ENCODE results near the gene MRFAP1L1. TPM values are rescaled to one million over a fixed set of nuclear protein-coding genes. Genes with fewer than 3 reads are reported as not detected.

Gene MRFAP1L1
- polyA plus RNA-seq, 1 donor (not counting 4 experiments of a cell fraction or from before 2014, with no cell fraction given) = 77.9 TPM

DNA sequence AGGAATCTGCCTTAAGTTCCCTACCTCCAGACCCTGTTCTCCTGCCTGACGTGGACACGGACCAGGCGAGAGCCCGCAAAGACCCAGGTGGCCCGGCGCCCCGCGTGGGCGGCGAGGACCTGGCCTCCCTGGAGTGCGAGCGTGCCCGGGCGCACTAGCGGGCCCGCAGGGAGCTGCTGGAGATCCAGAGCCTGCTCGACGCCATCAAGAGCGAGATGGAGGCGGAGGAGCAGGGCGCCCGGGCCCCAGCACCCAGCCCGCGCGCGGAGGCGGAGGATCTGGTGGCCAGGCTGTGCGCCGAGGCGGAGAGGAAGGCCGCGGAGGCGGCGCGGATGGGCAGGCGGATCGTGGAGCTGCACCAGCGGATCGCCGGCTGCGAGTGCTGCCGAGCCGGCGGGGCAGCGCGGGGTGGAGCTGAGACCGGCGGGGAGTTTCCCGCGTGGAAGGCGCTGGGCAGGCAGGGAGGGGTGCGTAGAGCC, 51.0 kb downstream of the MRFAP1L1 start:
- H3K4me2 ChIP-seq (ENCODE audit: control insufficient read depth, extremely low read depth, insufficient read depth, low read depth, low read length) = peak overlapping the region; percentile 82
- FAIRE-seq (no peak), DNase-seq (ENCODE audit: low read depth, low spot score) (no peak)
- TF ChIP-seq, protein P1, sequence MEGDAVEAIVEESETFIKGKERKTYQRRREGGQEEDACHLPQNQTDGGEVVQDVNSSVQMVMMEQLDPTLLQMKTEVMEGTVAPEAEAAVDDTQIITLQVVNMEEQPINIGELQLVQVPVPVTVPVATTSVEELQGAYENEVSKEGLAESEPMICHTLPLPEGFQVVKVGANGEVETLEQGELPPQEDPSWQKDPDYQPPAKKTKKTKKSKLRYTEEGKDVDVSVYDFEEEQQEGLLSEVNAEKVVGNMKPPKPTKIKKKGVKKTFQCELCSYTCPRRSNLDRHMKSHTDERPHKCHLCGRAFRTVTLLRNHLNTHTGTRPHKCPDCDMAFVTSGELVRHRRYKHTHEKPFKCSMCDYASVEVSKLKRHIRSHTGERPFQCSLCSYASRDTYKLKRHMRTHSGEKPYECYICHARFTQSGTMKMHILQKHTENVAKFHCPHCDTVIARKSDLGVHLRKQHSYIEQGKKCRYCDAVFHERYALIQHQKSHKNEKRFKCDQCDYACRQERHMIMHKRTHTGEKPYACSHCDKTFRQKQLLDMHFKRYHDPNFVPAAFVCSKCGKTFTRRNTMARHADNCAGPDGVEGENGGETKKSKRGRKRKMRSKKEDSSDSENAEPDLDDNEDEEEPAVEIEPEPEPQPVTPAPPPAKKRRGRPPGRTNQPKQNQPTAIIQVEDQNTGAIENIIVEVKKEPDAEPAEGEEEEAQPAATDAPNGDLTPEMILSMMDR (optimal IDR thresholded peaks at IDR 0.05 in 1 of 3, IDR thresholded peaks at IDR 0.05 in 1 of 3, conservative IDR thresholded peaks at IDR 0.05 in 1 of 3; ENCODE audit: extremely low read depth in 1 of 3, insufficient read depth in 2 of 3, low read length in 3 of 3) = no peak
- no peak for TF ChIP-seq EZH2 (IDR thresholded peaks at IDR 0.05; ENCODE audit: low read length)
- H3K79me2 ChIP-seq (ENCODE audit: control insufficient read depth, insufficient read depth, low read length) = no peaks in the 10 kb centered on the region
- no peaks in the 10 kb centered on the region for H4K20me1 ChIP-seq (ENCODE audit: control insufficient read depth, extremely low read depth, insufficient read depth, low read length)
- peaks cover 8% of the 10 kb centered on the region for H3K27me3 ChIP-seq (ENCODE audit: control insufficient read depth, extremely low read depth, insufficient read depth, low read length)
- peak overlapping the region; percentile 8 to 54 (median 51) for H3K4me3 ChIP-seq (ENCODE audit: control insufficient read depth in 2 of 3, extremely low read depth in 1 of 3, insufficient read depth in 2 of 3, low read depth in 1 of 3, low read length in 3 of 3)
- H3K36me3 ChIP-seq (ENCODE audit: control insufficient read depth in 2 of 2, extremely low read depth in 1 of 2, insufficient read depth in 2 of 2, low read length in 2 of 2) = no peaks in the 10 kb centered on the region
- H2AFZ ChIP-seq (ENCODE audit: control insufficient read depth, low read length) = peak overlapping the region; percentile 61
- H3K9me1 ChIP-seq (ENCODE audit: control insufficient read depth, extremely low read depth, insufficient read depth, low read length) = no peaks in the 10 kb centered on the region
- dilution Hi-C loops (cut with MboI; ENCODE audit: extremely low pct_ligation_motif_present, low sequenced_read_pairs) = no loop called here
- H3K9me3 ChIP-seq (ENCODE audit: control insufficient read depth, low read depth, low read length) = no peaks in the 10 kb centered on the region
- H3K4me1 ChIP-seq (ENCODE audit: control insufficient read depth, extremely low read depth, insufficient read depth, low read length) = peaks cover 5% of the 10 kb centered on the region
- H3K27ac ChIP-seq (ENCODE audit: control insufficient read depth, insufficient read depth, low read length) = no peak overlapping the region
- H3K9ac ChIP-seq (ENCODE audit: control insufficient read depth, extremely low read depth, insufficient read depth, low read length) = no peak overlapping the region

DNA sequence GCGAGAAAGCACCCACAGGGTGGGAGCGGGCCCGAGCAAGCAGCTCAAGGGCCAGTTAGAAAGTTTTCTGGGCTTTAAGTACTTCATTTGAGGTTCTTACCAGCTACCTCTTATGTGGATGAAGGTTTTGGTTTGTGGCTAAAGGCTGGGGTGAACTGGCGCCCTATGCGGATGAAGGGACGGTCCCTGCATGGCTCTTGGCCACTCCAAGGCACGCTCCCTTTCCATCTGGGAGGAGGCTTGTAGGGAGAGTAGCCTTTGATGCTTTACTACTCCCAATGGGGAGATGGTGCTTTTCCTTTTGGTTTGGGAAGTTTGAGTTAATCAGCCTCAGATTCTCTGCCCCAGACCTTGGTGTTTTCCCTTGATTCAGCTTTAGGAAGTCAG, 51.5 kb downstream of the MRFAP1L1 start:
- Histone ChIP-seq H3K27ac (ENCODE audit: control insufficient read depth, insufficient read depth, low read length) (no peak overlapping the region), H3K4me3 (ENCODE audit: control insufficient read depth in 2 of 3, extremely low read depth in 1 of 3, insufficient read depth in 2 of 3, low read depth in 1 of 3, low read length in 3 of 3) (no peak overlapping the region), H3K4me2 (ENCODE audit: control insufficient read depth, extremely low read depth, insufficient read depth, low read depth, low read length) (no peak overlapping the region), H2AFZ (ENCODE audit: control insufficient read depth, low read length) (peak overlapping the region; percentile 61), H3K79me2 (ENCODE audit: control insufficient read depth, insufficient read depth, low read length) (no peaks in the 10 kb centered on the region), H4K20me1 (ENCODE audit: control insufficient read depth, extremely low read depth, insufficient read depth, low read length) (no peaks in the 10 kb centered on the region), H3K27me3 (ENCODE audit: control insufficient read depth, extremely low read depth, insufficient read depth, low read length) (peaks cover 4% of the 10 kb centered on the region), H3K9ac (ENCODE audit: control insufficient read depth, extremely low read depth, insufficient read depth, low read length) (no peak overlapping the region), H3K9me3 (ENCODE audit: control insufficient read depth, low read depth, low read length) (no peaks in the 10 kb centered on the region), H3K36me3 (ENCODE audit: control insufficient read depth in 2 of 2, extremely low read depth in 1 of 2, insufficient read depth in 2 of 2, low read length in 2 of 2) (no peaks in the 10 kb centered on the region), H3K9me1 (ENCODE audit: control insufficient read depth, extremely low read depth, insufficient read depth, low read length) (no peaks in the 10 kb centered on the region), H3K4me1 (ENCODE audit: control insufficient read depth, extremely low read depth, insufficient read depth, low read length) (peaks cover 5% of the 10 kb centered on the region)
- no peak for TF ChIP-seq EZH2 (IDR thresholded peaks at IDR 0.05; ENCODE audit: low read length)
- TF ChIP-seq, protein P1 (optimal IDR thresholded peaks at IDR 0.05 in 1 of 3, IDR thresholded peaks at IDR 0.05 in 1 of 3, conservative IDR thresholded peaks at IDR 0.05 in 1 of 3; ENCODE audit: extremely low read depth in 1 of 3, insufficient read depth in 2 of 3, low read length in 3 of 3) = no peak
- no peak for FAIRE-seq
- DNase-seq (ENCODE audit: low read depth, low spot score) = no peak
- dilution Hi-C loops (cut with MboI; ENCODE audit: extremely low pct_ligation_motif_present, low sequenced_read_pairs) = no loop called here

Other genes with a start within 250 kb of the MRFAP1L1 start
- gene PPP2R2C, start 237.3 kb downstream of the MRFAP1L1 start, polyA plus RNA-seq = 12.3 to 20.2 TPM (median 18.6 TPM) in 3 replicates
- gene MAN2B2, start 134.7 kb downstream of the MRFAP1L1 start, polyA plus RNA-seq = 7.4 to 13.2 TPM (median 8.0 TPM) in 3 replicates
- 121 to 275 TPM (median 224 TPM) in 3 replicates for gene MRFAP1, start 69.2 kb downstream of the MRFAP1L1 start, polyA plus RNA-seq
- gene S100P, start 16.0 kb downstream of the MRFAP1L1 start, polyA plus RNA-seq = 0.68 to 2.3 TPM (median 1.7 TPM) in 3 replicates
- 11.2 to 13.6 TPM (median 11.7 TPM) in 3 replicates for gene BLOC1S4, start 6.3 kb upstream of the MRFAP1L1 start, polyA plus RNA-seq
- gene KIAA0232, start 72.9 kb upstream of the MRFAP1L1 start, polyA plus RNA-seq = 8.5 to 10.0 TPM (median 9.1 TPM) in 3 replicates
- 49.8 to 55.1 TPM (median 52.0 TPM) in 3 replicates for gene TBC1D14, start 200.0 kb upstream of the MRFAP1L1 start, polyA plus RNA-seq

Measured in keratinocyte (primary cell).